Muscle layer of duodenum (tissue), 2 donors: ENCODE data around the gene TOGARAM1.

Source experiments
- H3K27ac ChIP-seq: one replicate; pipeline ENCODE4 v1.7.0; 2013; ENCODE audit warnings: mild to moderate bottlenecking, low read length
- H3K27me3 ChIP-seq: one replicate; pipeline ENCODE4 v1.7.0; 2013; ENCODE audit warnings: low read depth, mild to moderate bottlenecking, control low read depth, low read length
- H3K36me3 ChIP-seq, 2 donors: one replicate each; pipeline ENCODE4 v1.7.0; 2013; ENCODE audit warnings: low read length in 2 of 2, control low read depth in 1 of 2, mild to moderate bottlenecking in 1 of 2; ENCODE audit not compliant: insufficient read depth in 2 of 2, control insufficient read depth in 1 of 2
- H3K4me1 ChIP-seq, 2 donors: one replicate each; pipeline ENCODE4 v1.7.0; 2013; ENCODE audit warnings: low read length in 2 of 2, mild to moderate bottlenecking in 2 of 2, control low read depth in 1 of 2, moderate library complexity in 1 of 2; ENCODE audit not compliant: insufficient read depth in 2 of 2, control insufficient read depth in 1 of 2
- H3K4me3 ChIP-seq, 2 donors: one replicate each; pipeline ENCODE4 v1.7.0; 2013; ENCODE audit warnings: low read length in 2 of 2, low read depth in 1 of 2, mild to moderate bottlenecking in 1 of 2
- H3K9me3 ChIP-seq, 2 donors: one replicate each; pipeline ENCODE4 v1.7.0; 2013; ENCODE audit warnings: low read length in 2 of 2, control low read depth in 1 of 2, mild to moderate bottlenecking in 1 of 2; ENCODE audit not compliant: control insufficient read depth in 1 of 2
- donor health status: healthy.

The TOGARAM1 gene

GRCh38 chr14:45091710-45092109 is 129.7 kb downstream of the TOGARAM1 start:
- Histone ChIP-seq H3K27me3 (no peaks in the 10 kb centered on the region), H3K4me3 (no peak overlapping the region), H3K9me3 (no peaks in the 10 kb centered on the region)

GRCh38 chr14:45094275-45094674 is 132.3 kb downstream of the TOGARAM1 start:
- Histone ChIP-seq H3K36me3 (peaks cover 22 to 38% of the 10 kb centered on the region in 2 donors), H3K4me1 (peaks cover 0 to 14% of the 10 kb centered on the region in 2 donors), H3K4me3 (no peak overlapping the region), H3K27me3 (no peaks in the 10 kb centered on the region), H3K27ac (no peak overlapping the region), H3K9me3 (no peaks in the 10 kb centered on the region)

More at GRCh38 chr14:45091710-45092109, 129.7 kb downstream of the TOGARAM1 start:
- Histone ChIP-seq H3K4me1 (peaks cover 0 to 19% of the 10 kb centered on the region in 2 donors), H3K36me3 (peaks cover 13 to 14% of the 10 kb centered on the region in 2 donors), H3K27ac (no peak overlapping the region)

GRCh38 chr14:45095143-45095542 is 133.2 kb downstream of the TOGARAM1 start:
- Histone ChIP-seq H3K9me3 (no peaks in the 10 kb centered on the region), H3K27me3 (no peaks in the 10 kb centered on the region), H3K36me3 (peaks cover 29 to 44% of the 10 kb centered on the region in 2 donors), H3K4me1 (peaks cover 0 to 12% of the 10 kb centered on the region in 2 donors), H3K27ac (no peak overlapping the region), H3K4me3 (no peak overlapping the region)

- Histone ChIP-seq H3K4me1 (peaks cover 0 to 5% of the 10 kb centered on the region in 2 donors), H3K9me3 (no peaks in the 10 kb centered on the region), H3K27ac (no peak overlapping the region), H3K27me3 (no peaks in the 10 kb centered on the region), H3K4me3 (no peak overlapping the region), H3K36me3 (peaks cover 37 to 54% of the 10 kb centered on the region in 2 donors)
These were observed 134.2 kb downstream of the TOGARAM1 start for GRCh38 chr14:45096218-45096617.

- H3K4me1 ChIP-seq, result no peaks in the 10 kb centered on the region
- H3K36me3 ChIP-seq, result peaks cover 48 to 51% of the 10 kb centered on the region in 2 donors
- H3K27ac ChIP-seq, result no peak overlapping the region
- no peaks in the 10 kb centered on the region for H3K27me3 ChIP-seq
- H3K4me3 ChIP-seq, result no peak overlapping the region
- H3K9me3 ChIP-seq, result no peaks in the 10 kb centered on the region
These were observed 141.8 kb downstream of the TOGARAM1 start for GRCh38 chr14:45103806-45104205.

GRCh38 chr14:45104561-45104960 is 142.6 kb downstream of the TOGARAM1 start:
- Histone ChIP-seq H3K27me3 (no peaks in the 10 kb centered on the region), H3K36me3 (peaks cover 46 to 49% of the 10 kb centered on the region in 2 donors), H3K27ac (no peak overlapping the region), H3K9me3 (no peaks in the 10 kb centered on the region), H3K4me1 (no peaks in the 10 kb centered on the region), H3K4me3 (no peak overlapping the region)

GRCh38 chr14:45112896-45113781 is 151.1 kb downstream of the TOGARAM1 start:
- H3K4me1 ChIP-seq, result no peaks in the 10 kb centered on the region
- no peak overlapping the region for H3K4me3 ChIP-seq
- H3K9me3 ChIP-seq, result no peaks in the 10 kb centered on the region
- peaks cover 58 to 69% of the 10 kb centered on the region in 2 donors for H3K36me3 ChIP-seq
- H3K27me3 ChIP-seq, result no peaks in the 10 kb centered on the region
- H3K27ac ChIP-seq, result no peak overlapping the region

GRCh38 chr14:45114327-45114726 is 152.3 kb downstream of the TOGARAM1 start:
- Histone ChIP-seq H3K9me3 (no peaks in the 10 kb centered on the region), H3K27me3 (no peaks in the 10 kb centered on the region), H3K36me3 (peaks cover 65 to 72% of the 10 kb centered on the region in 2 donors), H3K4me1 (no peaks in the 10 kb centered on the region), H3K4me3 (no peak overlapping the region), H3K27ac (no peak overlapping the region)

- Histone ChIP-seq H3K27me3 (no peaks in the 10 kb centered on the region), H3K36me3 (peaks cover 59 to 68% of the 10 kb centered on the region in 2 donors), H3K9me3 (no peaks in the 10 kb centered on the region), H3K4me3 (no peak overlapping the region), H3K4me1 (no peaks in the 10 kb centered on the region), H3K27ac (no peak overlapping the region)
These were observed 156.6 kb downstream of the TOGARAM1 start for GRCh38 chr14:45118594-45118993.

GRCh38 chr14:45120096-45120495 is 158.1 kb downstream of the TOGARAM1 start:
- Histone ChIP-seq H3K4me1 (no peaks in the 10 kb centered on the region), H3K36me3 (peaks cover 53 to 70% of the 10 kb centered on the region in 2 donors), H3K27ac (no peak overlapping the region), H3K9me3 (no peaks in the 10 kb centered on the region), H3K27me3 (no peaks in the 10 kb centered on the region), H3K4me3 (no peak overlapping the region)

GRCh38 chr14:45123271-45123670 is 161.3 kb downstream of the TOGARAM1 start:
- H3K4me1 ChIP-seq, result no peaks in the 10 kb centered on the region
- H3K36me3 ChIP-seq, result peaks cover 32 to 48% of the 10 kb centered on the region in 2 donors
- H3K27me3 ChIP-seq, result no peaks in the 10 kb centered on the region
- H3K4me3 ChIP-seq, result no peak overlapping the region
- H3K9me3 ChIP-seq, result no peaks in the 10 kb centered on the region
- H3K27ac ChIP-seq, result no peak overlapping the region
